Activated T-helper 17 cell treated with anti-CD3 and anti-CD28 coated beads, Interleukin-2, amount 50 U/mL, for 72 hours (primary cell): ENCODE data around the gene PRICKLE4. TPM values are rescaled to one million over a fixed set of nuclear protein-coding genes. Genes with fewer than 3 reads are reported as not detected.

Experiments
- ATAC-seq: fragments of 150-1000 bp; cut with Tn5 transposase; replicated peaks from 2 replicates; pipeline ENCODE4 v1.10.0; 2021; ENCODE audit warnings: mild to moderate bottlenecking, moderate library complexity
- H3K27ac Mint-ChIP-seq: one replicate; pipeline ENCODE4 v1.8.0; 2022; ENCODE audit warnings: mixed read lengths
- H3K27me3 Mint-ChIP-seq: one replicate; pipeline ENCODE4 v1.8.0; 2022; ENCODE audit warnings: mixed read lengths
- H3K36me3 Mint-ChIP-seq: one replicate; pipeline ENCODE4 v1.8.0; 2022; ENCODE audit warnings: low read depth, mild to moderate bottlenecking, mixed read lengths
- H3K4me1 Mint-ChIP-seq: one replicate; pipeline ENCODE4 v1.8.0; 2022; ENCODE audit warnings: mixed read lengths
- H3K4me3 Mint-ChIP-seq: one replicate; pipeline ENCODE4 v1.8.0; 2022; ENCODE audit warnings: mild to moderate bottlenecking, mixed read lengths
- H3K9me3 Mint-ChIP-seq: one replicate; pipeline ENCODE4 v1.8.0; 2022; ENCODE audit warnings: mixed read lengths
- total RNA-seq, 2 donors: library from RNA; stranded (reverse); gene quantifications; one replicate each; pipeline ENCODE4 v1.2.3, GENCODE V29; 2022

The PRICKLE4 gene
- total RNA-seq, 2 donors from 2014 or later = not detected

- Mint-ChIP-seq H3K27ac (no peak overlapping the region), H3K27me3 (no peaks in the 10 kb centered on the region), H3K9me3 (no peaks in the 10 kb centered on the region), H3K4me3 (no peak overlapping the region), H3K36me3 (no peaks in the 10 kb centered on the region), H3K4me1 (no peaks in the 10 kb centered on the region)
- no peak for ATAC-seq
Measured at GRCh38 chr6:41821266-41821665, 40.7 kb downstream of the PRICKLE4 start.

GRCh38 chr6:41822021-41822420 lies 41.4 kb downstream of the PRICKLE4 start:
- Mint-ChIP-seq H3K36me3 (no peaks in the 10 kb centered on the region), H3K4me1 (no peaks in the 10 kb centered on the region), H3K27ac (no peak overlapping the region), H3K9me3 (no peaks in the 10 kb centered on the region), H3K27me3 (no peaks in the 10 kb centered on the region), H3K4me3 (no peak overlapping the region)
- no peak for ATAC-seq

GRCh38 chr6:41823178-41823577 lies 42.6 kb downstream of the PRICKLE4 start:
- H3K9me3 Mint-ChIP-seq = no peaks in the 10 kb centered on the region
- no peak for ATAC-seq
- H3K27me3 Mint-ChIP-seq = no peaks in the 10 kb centered on the region
- no peaks in the 10 kb centered on the region for H3K36me3 Mint-ChIP-seq
- no peak overlapping the region for H3K27ac Mint-ChIP-seq
- no peak overlapping the region for H3K4me3 Mint-ChIP-seq
- H3K4me1 Mint-ChIP-seq = no peaks in the 10 kb centered on the region

- Mint-ChIP-seq H3K9me3 (no peaks in the 10 kb centered on the region), H3K4me3 (no peak overlapping the region), H3K36me3 (no peaks in the 10 kb centered on the region), H3K27ac (no peak overlapping the region), H3K27me3 (no peaks in the 10 kb centered on the region), H3K4me1 (no peaks in the 10 kb centered on the region)
- ATAC-seq = no peak
Measured at GRCh38 chr6:41824571-41825569, 44.3 kb downstream of the PRICKLE4 start.

- no peaks in the 10 kb centered on the region for H3K4me1 Mint-ChIP-seq
- ATAC-seq = no peak
Measured at GRCh38 chr6:41826343-41827022, 45.9 kb downstream of the PRICKLE4 start.

GRCh38 chr6:41832263-41832662 lies 51.7 kb downstream of the PRICKLE4 start:
- Mint-ChIP-seq H3K36me3 (no peaks in the 10 kb centered on the region), H3K27me3 (no peaks in the 10 kb centered on the region), H3K4me3 (no peak overlapping the region), H3K27ac (no peak overlapping the region), H3K4me1 (no peaks in the 10 kb centered on the region), H3K9me3 (no peaks in the 10 kb centered on the region)
- ATAC-seq = no peak

More at GRCh38 chr6:41826343-41827022, 45.9 kb downstream of the PRICKLE4 start:
- Mint-ChIP-seq H3K9me3 (no peaks in the 10 kb centered on the region), H3K4me3 (no peak overlapping the region), H3K27me3 (no peaks in the 10 kb centered on the region), H3K27ac (no peak overlapping the region), H3K36me3 (no peaks in the 10 kb centered on the region)

GRCh38 chr6:41836022-41836659 lies 55.6 kb downstream of the PRICKLE4 start:
- no peak overlapping the region for H3K4me3 Mint-ChIP-seq
- no peaks in the 10 kb centered on the region for H3K27me3 Mint-ChIP-seq
- no peaks in the 10 kb centered on the region for H3K36me3 Mint-ChIP-seq
- H3K27ac Mint-ChIP-seq = no peak overlapping the region
- H3K4me1 Mint-ChIP-seq = no peaks in the 10 kb centered on the region
- ATAC-seq = no peak
- H3K9me3 Mint-ChIP-seq = no peaks in the 10 kb centered on the region

- Mint-ChIP-seq H3K9me3 (no peaks in the 10 kb centered on the region), H3K27ac (no peak overlapping the region), H3K36me3 (no peaks in the 10 kb centered on the region), H3K4me1 (no peaks in the 10 kb centered on the region), H3K4me3 (no peak overlapping the region), H3K27me3 (no peaks in the 10 kb centered on the region)
- ATAC-seq = no peak
Measured at GRCh38 chr6:41836660-41837052, 56.1 kb downstream of the PRICKLE4 start.

Other genes with a start within 250 kb of the PRICKLE4 start
- 10 to 100 TPM in 1 of 2 donors, 1 to 10 TPM in 1; 8.7 to 11.6 TPM for gene FOXP4, start 234.4 kb upstream of the PRICKLE4 start, total RNA-seq
- gene MDFI, start 142.3 kb upstream of the PRICKLE4 start, total RNA-seq = not detected
- 10 to 100 TPM in 1 of 2 donors, 1 to 10 TPM in 1; 9.4 to 12.0 TPM for gene TFEB, start 45.2 kb upstream of the PRICKLE4 start, total RNA-seq
- not detected for gene PGC, start 33.4 kb upstream of the PRICKLE4 start, total RNA-seq
- gene FRS3, start 882 bp upstream of the PRICKLE4 start, total RNA-seq = 1 to 10 TPM; 2.6 to 2.9 TPM
- gene TOMM6, start 6.9 kb downstream of the PRICKLE4 start, total RNA-seq = 100 to 1,000 TPM; 124 to 320 TPM
- 10 to 100 TPM in 1 of 2 donors, 1 to 10 TPM in 1; 8.0 to 12.0 TPM for gene USP49, start 114.6 kb downstream of the PRICKLE4 start, total RNA-seq
- 10 to 100 TPM; 20.5 to 22.6 TPM for gene MED20, start 140.4 kb downstream of the PRICKLE4 start, total RNA-seq
- 10 to 100 TPM; 23.3 to 53.1 TPM for gene BYSL, start 140.7 kb downstream of the PRICKLE4 start, total RNA-seq
- gene CCND3, start 161.0 kb downstream of the PRICKLE4 start, total RNA-seq = 100 to 1,000 TPM; 297 to 332 TPM